HG03571 (cell line): ENCODE results near the gene OR2T2.
"Not testable (repeated sequence)": the region's sequence is repeated elsewhere in the genome, so short reads cannot be mapped to it uniquely, and the experiment has no call there.

Experiments
- ATAC-seq: cut with Tn5 transposase; IDR thresholded peaks from one replicate; pipeline ENCODE4 v1.9.1; 2021; ENCODE audit not compliant: unreplicated experiment

Gene OR2T2

GRCh38 chr1:248445399-248445798 is at the start of gene OR2T2:
Gene OR2T2, plus strand, starts transcription at chr1:248445637. Its CDS starts 7,161 bp downstream, at chr1:248452798.
- ATAC-seq, result not testable (repeated sequence)

- no peak for ATAC-seq
Observed at GRCh38 chr1:248402748-248403147, 42.7 kb upstream of the OR2T2 start, which contains the start of gene OR2T1. Gene OR2T1, plus strand, starts transcription at chr1:248403048. Its CDS starts 3,100 bp downstream, at chr1:248406148.

GRCh38 chr1:248404024-248404423 is 41.4 kb upstream of the OR2T2 start:
- no peak for ATAC-seq

GRCh38 chr1:248406721-248407692 is 38.4 kb upstream of the OR2T2 start:
- no peak for ATAC-seq

- ATAC-seq, result no peak
Observed at GRCh38 chr1:248416226-248416625, 29.2 kb upstream of the OR2T2 start.

GRCh38 chr1:248417854-248418253 is 27.6 kb upstream of the OR2T2 start:
- ATAC-seq, result no peak

GRCh38 chr1:248421384-248421783 is 24.1 kb upstream of the OR2T2 start:
- no peak for ATAC-seq

- peak; percentile 41 for ATAC-seq
Observed at GRCh38 chr1:248427526-248428191, 17.8 kb upstream of the OR2T2 start.

GRCh38 chr1:248428192-248428533 is 17.3 kb upstream of the OR2T2 start:
- peak; percentile 89 for ATAC-seq

- not testable (repeated sequence) for ATAC-seq
Observed at GRCh38 chr1:248431683-248432082, 13.8 kb upstream of the OR2T2 start.

GRCh38 chr1:248432201-248432600 is 13.2 kb upstream of the OR2T2 start:
- peak; percentile 48 for ATAC-seq

- ATAC-seq, result not testable (repeated sequence)
Observed at GRCh38 chr1:248433811-248434415, 11.5 kb upstream of the OR2T2 start.

- ATAC-seq, result not testable (repeated sequence)
Observed at GRCh38 chr1:248434913-248435312, 10.5 kb upstream of the OR2T2 start.

GRCh38 chr1:248436303-248436702 is 9.1 kb upstream of the OR2T2 start:
- not testable (repeated sequence) for ATAC-seq

- not testable (repeated sequence) for ATAC-seq
Observed at GRCh38 chr1:248438668-248439067, 6.8 kb upstream of the OR2T2 start.

- ATAC-seq, result not testable (repeated sequence)
Observed at GRCh38 chr1:248439283-248439682, 6.2 kb upstream of the OR2T2 start.

GRCh38 chr1:248442500-248443277 is 2.7 kb upstream of the OR2T2 start:
- ATAC-seq, result not testable (repeated sequence)

GRCh38 chr1:248444603-248445002 is 834 bp upstream of the OR2T2 start:
- not testable (repeated sequence) for ATAC-seq

GRCh38 chr1:248448409-248449074 is 3.1 kb downstream of the OR2T2 start:
- peak; percentile 40 for ATAC-seq

GRCh38 chr1:248449821-248450465 is 4.5 kb downstream of the OR2T2 start:
- peak; percentile 4 for ATAC-seq
